IPS-NIHi7 (cell line): ENCODE results near the gene MRPL14.
A peak's percentile ranks its signal among the peaks of the same experiment; 100 is the strongest.

Experiments used
- DNase-seq: peaks from one replicate; pipeline ENCODE4 v3.0.0; 2012; ENCODE audit warnings: mixed read lengths; ENCODE audit errors: extremely low spot score

MRPL14 gene

DNA sequence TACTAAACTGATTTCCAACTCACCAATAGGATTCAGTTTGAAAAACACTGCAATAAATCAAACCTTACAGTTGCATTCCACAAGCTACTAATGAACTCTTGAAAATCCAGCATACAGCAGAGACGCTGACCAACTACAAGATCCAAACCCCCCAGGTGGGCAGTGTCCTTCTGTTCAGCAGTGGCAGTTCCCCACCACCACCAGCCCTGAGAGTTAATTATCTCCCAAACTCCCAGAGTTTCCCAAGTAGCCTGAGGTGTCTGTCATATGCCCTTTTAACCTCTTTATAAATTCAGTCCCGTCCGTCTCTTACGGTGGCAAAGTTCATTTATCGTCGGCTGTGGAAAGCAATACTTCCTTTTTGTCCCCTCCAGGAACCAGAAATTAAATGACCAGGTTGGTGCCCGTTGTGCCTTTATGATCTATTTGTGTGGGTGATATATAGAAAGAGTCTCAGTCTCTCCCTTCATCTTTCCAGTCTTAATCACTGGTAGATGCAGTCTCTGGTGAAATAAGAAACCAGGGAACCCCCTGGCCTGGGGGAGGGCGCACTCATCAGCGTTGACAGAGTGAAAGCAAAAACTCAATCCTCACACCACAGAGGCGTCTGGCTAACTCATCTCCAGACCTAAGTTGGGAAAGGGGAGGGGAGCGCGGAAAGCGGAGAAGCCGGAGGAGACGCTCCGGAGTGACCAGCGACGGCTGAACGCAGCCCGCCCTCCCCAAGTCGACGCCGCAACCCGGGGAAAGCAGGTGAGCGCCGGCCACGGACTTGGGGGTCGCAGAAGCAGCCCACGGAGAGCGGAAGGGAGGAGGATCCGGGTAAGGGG, 717 bp downstream of the MRPL14 start:
- DNase-seq, result peak; percentile 84

DNA sequence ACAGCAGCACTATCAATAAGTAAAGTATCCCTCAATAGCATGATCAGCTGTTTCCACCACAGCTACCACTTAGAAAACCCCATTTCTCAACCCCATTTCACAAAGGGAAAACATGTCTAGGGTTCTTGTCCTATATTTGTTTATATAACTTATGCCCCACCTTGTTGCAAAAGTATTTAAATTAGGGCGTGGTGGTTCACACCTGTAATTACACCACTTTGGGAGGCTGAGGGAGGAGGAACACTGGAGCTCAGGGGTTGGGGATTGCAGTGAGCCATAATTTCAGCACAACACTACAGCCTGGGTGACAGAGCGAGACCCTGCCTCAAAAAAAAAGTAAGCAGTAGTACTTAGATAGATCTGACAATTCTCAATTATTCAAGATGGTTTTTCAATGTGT, 3.7 kb downstream of the MRPL14 start:
- no peak for DNase-seq

GRCh38 chr6:44122801-44123200, 4.5 kb downstream of the MRPL14 start:
- no peak for DNase-seq

DNA sequence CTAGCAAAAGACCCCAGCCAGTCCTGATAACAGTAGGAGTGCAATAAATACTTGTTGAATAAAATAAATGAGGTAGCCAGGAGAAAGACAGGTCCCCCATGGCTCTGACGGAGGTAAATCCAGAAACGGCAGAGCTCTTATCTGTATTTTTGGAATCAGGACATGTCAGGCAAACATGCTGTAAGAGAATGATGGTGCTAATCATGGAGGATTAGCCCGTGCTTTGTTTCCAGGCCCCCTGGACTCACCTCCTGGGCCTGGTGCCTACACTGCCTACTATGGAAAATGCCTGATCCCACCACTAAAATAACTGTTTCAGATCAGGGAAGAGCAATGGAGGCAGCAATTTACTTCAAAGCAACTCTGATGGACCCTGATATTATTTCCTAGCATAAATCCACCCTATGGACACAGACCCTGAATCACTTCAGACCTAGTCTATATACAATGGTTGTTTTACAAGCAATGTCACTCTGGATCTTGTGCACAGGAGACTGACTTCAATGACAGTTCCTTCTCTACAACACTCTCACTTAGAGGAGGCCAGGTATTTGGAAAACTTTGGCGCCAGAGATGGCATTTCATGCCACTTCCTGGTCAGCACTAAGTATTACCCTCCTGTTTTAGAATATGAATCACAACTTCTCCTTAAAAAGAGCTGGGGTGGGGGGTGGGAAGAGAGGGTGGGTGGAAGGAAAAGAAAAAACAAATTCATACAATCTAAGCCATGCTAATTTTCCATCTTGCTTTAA, 6.4 kb downstream of the MRPL14 start:
- DNase-seq, result no peak

GRCh38 chr6:44119704-44120262, 7.5 kb downstream of the MRPL14 start:
- DNase-seq, result no peak

DNA sequence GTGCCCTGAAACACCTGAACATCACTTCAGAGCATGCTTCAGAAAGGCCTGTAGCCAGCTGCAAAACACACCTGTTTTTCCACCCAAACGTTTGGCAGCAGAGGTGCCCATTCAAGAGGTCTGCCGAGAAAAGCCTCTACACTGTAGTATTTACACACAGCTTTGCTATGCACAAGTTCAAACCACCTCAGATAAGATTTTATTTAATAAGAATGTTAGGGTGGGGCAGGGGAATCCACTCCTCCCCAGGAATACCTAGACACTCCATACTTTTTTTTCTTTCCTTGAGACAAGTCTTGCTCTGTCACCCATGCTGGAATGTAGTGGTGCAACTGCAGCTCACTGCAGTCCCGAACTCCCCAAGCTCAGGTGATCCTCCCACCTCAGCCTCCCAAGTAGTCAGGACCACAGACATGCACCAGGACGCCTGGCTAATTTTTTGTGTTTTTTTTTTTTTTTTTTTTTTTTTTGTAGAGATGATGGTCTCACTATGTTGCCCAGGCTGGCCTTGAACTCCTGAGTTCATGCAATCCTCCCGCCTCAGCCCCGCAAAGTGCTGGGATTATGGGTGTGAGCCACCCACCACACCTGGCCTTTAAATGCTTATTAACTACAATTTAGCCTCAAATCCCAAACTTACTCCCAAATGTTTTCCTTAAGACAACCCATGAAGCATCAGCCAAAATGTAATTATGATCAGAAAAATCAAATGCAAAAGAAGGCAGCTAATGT, 9.7 kb downstream of the MRPL14 start:
- no peak for DNase-seq

DNA sequence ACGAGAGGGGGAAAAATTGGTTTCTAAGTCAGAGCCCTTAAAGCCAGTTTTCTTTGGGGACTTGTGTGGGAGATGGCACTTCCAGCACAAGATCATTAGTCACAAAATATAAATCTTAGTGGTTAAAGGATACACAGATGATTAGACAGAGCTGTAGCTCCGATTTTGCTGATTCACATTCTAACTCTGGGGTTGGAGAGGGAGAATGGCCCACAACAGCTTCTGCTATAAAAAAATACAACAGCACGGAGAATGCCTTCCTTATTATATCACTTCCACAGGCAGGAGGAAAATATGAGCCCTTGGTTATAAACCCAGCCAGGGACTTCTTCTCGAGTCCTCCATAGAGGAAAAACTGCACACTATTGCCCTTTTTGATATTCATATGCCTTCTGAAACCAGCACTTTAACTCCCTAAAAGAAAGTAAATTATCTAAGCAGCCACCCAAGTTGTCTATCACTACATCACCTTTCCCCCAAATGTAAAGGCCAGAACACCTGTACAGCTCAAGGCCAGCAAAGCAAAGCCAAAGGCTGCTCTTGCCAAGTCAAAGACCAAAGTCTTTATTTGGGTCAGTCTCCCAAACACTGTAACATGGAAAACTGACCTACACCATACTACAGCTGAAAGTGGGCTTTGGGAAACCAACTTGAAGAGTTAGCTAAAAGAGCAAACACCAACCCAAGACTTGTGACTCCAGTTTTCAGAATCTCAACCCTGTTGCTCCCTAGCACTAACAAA, 10.4 kb downstream of the MRPL14 start:
- DNase-seq, result no peak

DNA sequence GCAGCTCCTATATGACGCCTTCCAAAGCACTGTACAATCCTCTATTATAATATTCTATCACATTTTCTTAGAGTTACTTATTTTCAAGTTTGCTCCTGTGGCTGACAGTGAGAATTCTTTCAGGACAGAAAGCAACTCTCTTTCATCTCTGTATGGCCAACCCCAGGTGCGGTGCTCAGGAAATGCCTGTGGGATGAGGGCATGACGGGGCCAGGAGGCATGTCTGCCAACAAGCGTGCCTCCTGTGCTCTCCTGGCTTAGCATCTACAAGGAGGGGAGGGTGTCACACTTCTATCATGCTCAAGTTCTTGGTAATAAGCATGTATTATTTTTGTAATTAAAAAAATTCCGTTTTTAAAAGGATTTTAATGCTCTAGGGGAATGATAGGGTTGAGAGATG, 11.4 kb downstream of the MRPL14 start:
- no peak for DNase-seq

- peak; percentile 28 for DNase-seq
These were observed 13.8 kb downstream of the MRPL14 start for GRCh38 chr6:44113414-44113813.

GRCh38 chr6:44111434-44112417, 15.5 kb downstream of the MRPL14 start:
- no peak for DNase-seq

DNA sequence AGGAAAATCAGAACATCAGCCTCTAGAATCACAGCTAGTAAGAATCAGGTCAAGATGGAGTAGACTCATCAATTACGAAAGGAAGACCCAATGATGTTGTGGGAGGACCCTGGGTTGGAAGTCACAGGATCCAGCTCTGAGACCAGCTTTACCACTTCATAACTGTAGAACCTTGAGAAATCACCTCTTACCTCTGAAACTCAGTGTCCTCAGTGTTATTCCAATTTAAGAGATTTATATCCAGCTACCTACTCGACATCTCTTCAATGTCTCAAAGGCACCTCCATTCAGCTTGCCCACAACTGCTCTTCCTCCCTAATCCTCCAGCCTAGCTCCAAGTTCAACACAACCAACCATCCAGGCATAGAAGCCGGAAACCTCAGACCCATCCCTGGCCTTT, 16.3 kb downstream of the MRPL14 start:
- DNase-seq, result no peak

DNA sequence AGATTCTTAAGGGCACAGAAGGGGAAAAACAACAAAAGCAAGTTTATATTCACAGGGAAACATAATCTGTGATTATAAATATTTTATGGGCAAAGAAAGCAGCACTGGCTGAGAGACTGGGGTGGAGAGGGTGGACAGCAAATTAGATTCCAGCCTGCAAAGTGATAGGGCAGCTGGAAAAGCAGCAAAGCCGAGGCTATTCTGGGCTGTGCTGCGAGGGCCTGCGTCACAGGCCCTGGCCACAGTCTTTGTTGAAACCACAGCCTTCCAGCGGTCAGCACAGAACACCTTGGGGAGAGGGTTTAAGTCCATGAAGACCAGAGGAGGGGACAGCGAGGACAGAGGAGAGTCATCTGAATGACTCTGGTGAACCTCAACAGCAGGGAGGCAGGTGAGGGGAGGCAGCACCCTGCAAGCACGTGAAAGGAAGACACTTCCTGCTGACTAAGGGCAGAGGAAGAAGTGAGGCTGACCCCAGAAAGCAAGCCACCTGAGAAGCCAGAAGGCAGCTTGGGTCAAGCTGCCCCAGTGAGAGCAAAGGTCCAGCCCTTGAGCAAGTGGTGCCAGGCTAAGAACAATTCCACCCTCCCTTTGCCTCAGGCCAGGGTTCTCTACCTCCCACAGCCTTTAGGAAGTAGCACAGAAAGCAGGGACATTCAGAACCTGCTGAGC, 17.1 kb downstream of the MRPL14 start:
- no peak for DNase-seq

DNA sequence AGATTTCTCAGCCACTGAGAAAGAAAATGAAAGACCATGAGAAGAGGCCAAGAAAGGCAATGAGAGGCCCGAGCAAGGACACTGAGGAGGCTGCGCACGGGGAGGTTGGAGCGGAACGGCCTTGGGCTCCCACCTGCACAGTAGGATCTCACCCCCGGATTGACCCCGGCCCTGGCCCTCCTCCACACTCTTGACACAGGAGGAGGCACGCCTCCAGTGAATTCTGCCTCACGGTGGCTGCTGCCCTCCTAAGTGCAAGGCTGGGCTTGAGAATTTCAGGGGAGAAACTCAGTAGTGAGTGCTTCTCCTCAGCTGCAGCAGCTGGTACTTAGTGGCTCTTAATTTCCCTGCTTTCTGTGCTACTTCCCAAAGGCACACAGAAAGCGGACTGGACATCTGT, 18.0 kb downstream of the MRPL14 start:
- DNase-seq, result no peak

GRCh38 chr6:44108471-44108870, 18.8 kb downstream of the MRPL14 start:
- no peak for DNase-seq

DNA sequence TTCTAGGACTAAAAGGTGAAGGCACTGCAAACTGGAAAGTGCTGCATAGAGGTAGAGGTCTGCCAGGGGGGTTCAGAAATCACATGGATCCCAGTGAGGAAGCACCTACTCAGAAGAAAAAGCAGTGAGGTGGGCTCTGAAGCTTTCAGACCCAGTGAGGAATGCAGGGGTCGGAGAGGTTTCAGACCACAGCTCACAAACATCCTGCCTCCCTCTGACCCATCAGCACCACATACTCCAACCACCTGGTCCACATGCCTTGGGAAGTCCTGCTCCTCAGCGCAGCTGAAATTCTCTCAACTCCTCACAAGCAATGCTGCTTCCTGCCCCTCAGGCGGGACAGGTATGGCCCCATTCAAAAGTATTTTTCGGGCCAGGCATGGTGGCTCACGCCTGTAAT, 20.2 kb downstream of the MRPL14 start:
- DNase-seq, result no peak

DNA sequence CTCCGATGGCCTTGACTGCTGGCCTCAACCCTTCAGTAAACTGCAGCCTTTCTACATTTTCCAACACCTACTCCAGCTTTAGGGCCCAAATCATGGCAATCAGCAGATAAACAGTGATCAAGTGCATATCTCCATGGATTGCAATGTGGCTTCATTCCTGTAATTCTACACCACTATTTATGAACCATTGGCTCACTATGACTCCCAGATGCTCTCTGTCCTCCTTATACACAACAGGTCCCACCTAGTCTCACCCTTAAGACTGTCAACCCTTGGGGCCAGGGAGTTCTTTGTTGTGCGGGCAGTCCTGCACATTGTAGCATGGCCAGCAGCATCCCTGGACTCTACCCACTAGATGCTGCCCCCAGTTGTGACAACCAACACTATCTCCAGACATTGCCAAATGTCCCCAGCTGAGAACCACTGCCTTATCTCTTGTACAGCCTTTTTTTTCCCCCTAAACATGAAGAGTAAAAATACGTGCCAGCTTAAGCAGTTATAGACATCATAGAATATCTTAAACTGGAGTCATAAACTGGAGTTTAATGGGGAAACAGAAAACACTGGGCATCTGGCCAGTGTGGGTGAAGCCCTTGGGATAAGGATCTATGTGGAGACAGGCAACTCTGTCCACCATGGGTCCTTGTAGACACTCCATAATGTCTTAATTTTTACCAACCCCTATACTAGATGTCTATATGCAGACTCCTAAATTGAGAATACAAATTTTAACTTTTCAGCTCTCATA, 21.1 kb downstream of the MRPL14 start:
- DNase-seq, result no peak

GRCh38 chr6:44105146-44105545, 22.1 kb downstream of the MRPL14 start:
- no peak for DNase-seq

DNA sequence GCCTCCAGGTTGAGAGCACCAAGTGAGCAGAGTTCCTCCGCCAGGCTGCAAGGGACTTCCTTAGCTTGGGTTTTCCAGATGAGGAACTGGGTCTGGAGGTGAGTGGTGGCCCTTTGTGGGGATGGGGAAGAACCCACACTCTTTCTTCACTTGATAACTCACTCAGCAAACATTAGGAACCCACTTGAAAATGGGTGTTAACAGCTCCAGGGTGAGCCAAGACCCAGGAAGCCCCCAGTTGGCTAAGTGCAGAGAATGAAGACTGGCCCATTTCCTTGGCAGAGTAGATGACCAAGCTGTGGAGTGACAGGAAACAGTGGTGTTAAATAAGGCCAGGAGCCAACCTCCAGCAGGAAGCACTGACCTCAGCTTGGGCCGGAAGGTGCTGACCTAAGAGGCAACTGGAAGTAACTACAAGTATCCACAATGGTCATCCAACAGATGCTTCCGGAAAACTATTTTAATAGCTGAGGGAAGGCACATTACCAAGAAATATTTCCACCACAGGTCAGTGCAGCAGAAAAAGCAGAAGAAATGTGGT, 22.7 kb downstream of the MRPL14 start:
- no peak for DNase-seq

DNA sequence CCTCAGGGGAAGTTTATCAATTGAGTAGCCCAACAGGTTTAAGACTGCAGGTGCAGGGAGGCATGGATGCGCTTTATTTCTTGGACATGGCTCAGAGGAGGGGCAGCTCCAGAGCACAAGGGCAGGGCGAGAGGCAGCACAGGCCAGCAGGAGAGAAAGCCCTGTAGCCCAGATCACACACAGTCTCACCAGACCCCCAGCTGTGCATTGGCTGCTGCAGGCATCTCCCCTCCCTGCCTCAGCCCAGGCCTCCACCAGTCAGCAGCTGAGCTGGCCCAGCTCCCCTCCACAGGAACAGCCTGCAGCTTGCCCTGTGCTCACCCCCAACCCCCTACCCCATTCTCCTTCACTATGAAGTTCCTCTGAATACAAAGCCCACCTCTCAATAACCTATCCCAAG, 24.7 kb downstream of the MRPL14 start:
- peak; percentile 68 for DNase-seq
